ENCODE results near the gene FCSK.

DNA sequence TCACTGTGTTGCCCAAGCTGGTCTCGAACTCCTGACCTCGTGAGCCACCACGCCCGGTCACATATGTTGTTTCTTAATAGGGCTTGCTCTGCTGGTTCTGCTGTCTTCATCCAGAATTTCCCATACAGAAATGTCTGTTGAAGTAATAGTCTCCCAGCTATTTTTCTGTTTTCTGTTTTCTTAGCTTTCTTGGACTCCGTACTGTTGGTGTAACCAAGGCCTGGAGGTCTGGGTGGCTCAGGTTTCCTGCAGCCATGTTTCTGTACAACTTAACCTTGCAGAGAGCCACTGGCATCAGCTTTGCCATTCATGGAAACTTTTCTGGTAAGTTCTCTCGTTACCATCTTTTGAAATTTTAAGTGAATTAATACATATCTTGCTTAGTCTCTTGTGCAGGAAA is 72.0 kb downstream of the FCSK start:
- TF ChIP-seq, protein P1, sequence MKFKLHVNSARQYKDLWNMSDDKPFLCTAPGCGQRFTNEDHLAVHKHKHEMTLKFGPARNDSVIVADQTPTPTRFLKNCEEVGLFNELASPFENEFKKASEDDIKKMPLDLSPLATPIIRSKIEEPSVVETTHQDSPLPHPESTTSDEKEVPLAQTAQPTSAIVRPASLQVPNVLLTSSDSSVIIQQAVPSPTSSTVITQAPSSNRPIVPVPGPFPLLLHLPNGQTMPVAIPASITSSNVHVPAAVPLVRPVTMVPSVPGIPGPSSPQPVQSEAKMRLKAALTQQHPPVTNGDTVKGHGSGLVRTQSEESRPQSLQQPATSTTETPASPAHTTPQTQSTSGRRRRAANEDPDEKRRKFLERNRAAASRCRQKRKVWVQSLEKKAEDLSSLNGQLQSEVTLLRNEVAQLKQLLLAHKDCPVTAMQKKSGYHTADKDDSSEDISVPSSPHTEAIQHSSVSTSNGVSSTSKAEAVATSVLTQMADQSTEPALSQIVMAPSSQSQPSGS (tag by site-specific recombination; IDR thresholded peaks at IDR 0.05; ENCODE audit: low read depth): no peak
- TF ChIP-seq, protein P2, sequence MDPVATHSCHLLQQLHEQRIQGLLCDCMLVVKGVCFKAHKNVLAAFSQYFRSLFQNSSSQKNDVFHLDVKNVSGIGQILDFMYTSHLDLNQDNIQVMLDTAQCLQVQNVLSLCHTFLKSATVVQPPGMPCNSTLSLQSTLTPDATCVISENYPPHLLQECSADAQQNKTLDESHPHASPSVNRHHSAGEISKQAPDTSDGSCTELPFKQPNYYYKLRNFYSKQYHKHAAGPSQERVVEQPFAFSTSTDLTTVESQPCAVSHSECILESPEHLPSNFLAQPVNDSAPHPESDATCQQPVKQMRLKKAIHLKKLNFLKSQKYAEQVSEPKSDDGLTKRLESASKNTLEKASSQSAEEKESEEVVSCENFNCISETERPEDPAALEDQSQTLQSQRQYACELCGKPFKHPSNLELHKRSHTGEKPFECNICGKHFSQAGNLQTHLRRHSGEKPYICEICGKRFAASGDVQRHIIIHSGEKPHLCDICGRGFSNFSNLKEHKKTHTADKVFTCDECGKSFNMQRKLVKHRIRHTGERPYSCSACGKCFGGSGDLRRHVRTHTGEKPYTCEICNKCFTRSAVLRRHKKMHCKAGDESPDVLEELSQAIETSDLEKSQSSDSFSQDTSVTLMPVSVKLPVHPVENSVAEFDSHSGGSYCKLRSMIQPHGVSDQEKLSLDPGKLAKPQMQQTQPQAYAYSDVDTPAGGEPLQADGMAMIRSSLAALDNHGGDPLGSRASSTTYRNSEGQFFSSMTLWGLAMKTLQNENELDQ (tag by site-specific recombination; IDR thresholded peaks at IDR 0.05; ENCODE audit: low read depth): no peak
- no peak for TF ChIP-seq ZNF394 (tag by site-specific recombination; IDR thresholded peaks at IDR 0.05; ENCODE audit: borderline replicate concordance)

All from HEK293 (cell line).